ENCODE results near the gene HADH. TPM values are rescaled to one million over a fixed set of nuclear protein-coding genes. Genes with fewer than 3 reads are reported as not detected.
A peak's percentile ranks its signal among the peaks of the same experiment; 100 is the strongest.

HADH gene
- total RNA-seq, 1 experiment from 2014 or later: 39.8 TPM

GRCh38 chr4:107989537-107990386 lies at the start of gene HADH (continued):
- TF ChIP-seq TCF7 (CRISPR knock-in tag; IDR thresholded peaks at IDR 0.05; ENCODE audit: low read depth): 0 out of 2 replicates have a peak, but pooled peaks have one; percentile 49
- TF ChIP-seq ZNF425 (CRISPR knock-in tag; conservative IDR thresholded peaks at IDR 0.05): no peak
- TF ChIP-seq ETV6 (CRISPR knock-in tag; IDR thresholded peaks at IDR 0.05): peak; percentile 95
- no peak for TF ChIP-seq STAT6 (CRISPR knock-in tag; conservative IDR thresholded peaks at IDR 0.05; ENCODE audit: low read depth)
- no peak for TF ChIP-seq RORB (CRISPR knock-in tag; IDR thresholded peaks at IDR 0.05)
- no peak for TF ChIP-seq CREB1 (CRISPR knock-in tag; IDR thresholded peaks at IDR 0.05)
- no peak for TF ChIP-seq GABPB1 (CRISPR knock-in tag; IDR thresholded peaks at IDR 0.05)
- peak; percentile 94 for TF ChIP-seq RELA (CRISPR knock-in tag; IDR thresholded peaks at IDR 0.05; ENCODE audit: borderline replicate concordance)
- TF ChIP-seq TEAD4 (CRISPR knock-in tag; IDR thresholded peaks at IDR 0.05): 0 out of 2 replicates have a peak, but pooled peaks have one; percentile 45
- TF ChIP-seq, protein P1, sequence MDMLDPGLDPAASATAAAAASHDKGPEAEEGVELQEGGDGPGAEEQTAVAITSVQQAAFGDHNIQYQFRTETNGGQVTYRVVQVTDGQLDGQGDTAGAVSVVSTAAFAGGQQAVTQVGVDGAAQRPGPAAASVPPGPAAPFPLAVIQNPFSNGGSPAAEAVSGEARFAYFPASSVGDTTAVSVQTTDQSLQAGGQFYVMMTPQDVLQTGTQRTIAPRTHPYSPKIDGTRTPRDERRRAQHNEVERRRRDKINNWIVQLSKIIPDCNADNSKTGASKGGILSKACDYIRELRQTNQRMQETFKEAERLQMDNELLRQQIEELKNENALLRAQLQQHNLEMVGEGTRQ (CRISPR knock-in tag; IDR thresholded peaks at IDR 0.05): peak; percentile 82
- TF ChIP-seq ZBTB21 (CRISPR knock-in tag; IDR thresholded peaks at IDR 0.05; ENCODE audit: borderline replicate concordance): peak; percentile 95
- no peak for TF ChIP-seq MXD4 (CRISPR knock-in tag; IDR thresholded peaks at IDR 0.05; ENCODE audit: borderline replicate concordance)
- peak; percentile 70; the same call in 1 of the 2 replicates for TF ChIP-seq CBFB (CRISPR knock-in tag; IDR thresholded peaks at IDR 0.05; ENCODE audit: low read depth)
- no peak for TF ChIP-seq OVOL2 (CRISPR knock-in tag; IDR thresholded peaks at IDR 0.05; ENCODE audit: borderline replicate concordance)
- 0 out of 2 replicates have a peak, but pooled peaks have one; percentile 33 for TF ChIP-seq NFYB (CRISPR knock-in tag; conservative IDR thresholded peaks at IDR 0.05; ENCODE audit: low read depth)
- no peak for TF ChIP-seq CDX4 (CRISPR knock-in tag; IDR thresholded peaks at IDR 0.05; ENCODE audit: borderline replicate concordance)
- TF ChIP-seq EMX1 (CRISPR knock-in tag; IDR thresholded peaks at IDR 0.05): no peak
- TF ChIP-seq, protein P2, sequence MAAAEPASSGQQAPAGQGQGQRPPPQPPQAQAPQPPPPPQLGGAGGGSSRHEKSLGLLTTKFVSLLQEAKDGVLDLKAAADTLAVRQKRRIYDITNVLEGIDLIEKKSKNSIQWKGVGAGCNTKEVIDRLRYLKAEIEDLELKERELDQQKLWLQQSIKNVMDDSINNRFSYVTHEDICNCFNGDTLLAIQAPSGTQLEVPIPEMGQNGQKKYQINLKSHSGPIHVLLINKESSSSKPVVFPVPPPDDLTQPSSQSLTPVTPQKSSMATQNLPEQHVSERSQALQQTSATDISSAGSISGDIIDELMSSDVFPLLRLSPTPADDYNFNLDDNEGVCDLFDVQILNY (CRISPR knock-in tag; IDR thresholded peaks at IDR 0.05): peak; percentile 78

DNA sequence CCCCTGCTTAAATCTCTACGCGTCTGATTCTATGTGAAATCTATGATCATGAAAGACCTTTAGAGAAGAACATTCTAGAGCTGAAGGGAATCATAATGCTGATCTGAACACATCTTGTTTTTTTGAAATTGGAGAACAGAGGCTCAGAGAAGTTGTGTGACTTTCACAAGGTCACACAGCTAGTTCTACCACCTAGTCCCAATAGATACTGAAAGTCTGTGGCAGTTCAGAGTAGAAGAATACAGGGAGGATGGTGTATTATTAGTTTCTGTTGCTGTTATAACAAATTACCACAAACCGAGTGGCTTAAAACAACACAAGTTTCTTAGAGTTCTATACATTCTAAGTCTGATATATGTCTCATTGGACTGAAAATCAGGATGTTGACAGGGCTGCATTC lies 43.9 kb upstream of the HADH start:
- Mint-ChIP-seq H3K27me3 (ENCODE audit: low read depth) (no peaks in the 10 kb centered on the region), H3K9me3 (no peaks in the 10 kb centered on the region), H3K36me3 (peaks cover 5% of the 10 kb centered on the region; the same call in 1 of the 2 replicates), H3K4me3 (no peak overlapping the region), H3K4me1 (no peaks in the 10 kb centered on the region), H3K27ac (no peak overlapping the region)
- ATAC-seq (no peak), DNase-seq (ENCODE audit: low spot score) (no peak)
- POLR2A ChIA-PET: no interaction called here
- CTCF ChIA-PET: no interaction called here
- no peak for TF ChIP-seq CDX4 (CRISPR knock-in tag; IDR thresholded peaks at IDR 0.05; ENCODE audit: borderline replicate concordance)
- no peak for TF ChIP-seq ZNF671 (CRISPR knock-in tag; IDR thresholded peaks at IDR 0.05)
- no peak for TF ChIP-seq ZNF232 (CRISPR knock-in tag; IDR thresholded peaks at IDR 0.05)
- TF ChIP-seq ZNF219 (CRISPR knock-in tag; IDR thresholded peaks at IDR 0.05; ENCODE audit: borderline replicate concordance): no peak
- no peak for TF ChIP-seq TEAD4 (CRISPR knock-in tag; IDR thresholded peaks at IDR 0.05)
- no peak for TF ChIP-seq ESRRA (CRISPR knock-in tag; IDR thresholded peaks at IDR 0.05; ENCODE audit: borderline replicate concordance)
- TF ChIP-seq MXD4 (CRISPR knock-in tag; IDR thresholded peaks at IDR 0.05; ENCODE audit: borderline replicate concordance): no peak
- TF ChIP-seq PRRX2 (CRISPR knock-in tag; IDR thresholded peaks at IDR 0.05): no peak
- TF ChIP-seq, protein P3, sequence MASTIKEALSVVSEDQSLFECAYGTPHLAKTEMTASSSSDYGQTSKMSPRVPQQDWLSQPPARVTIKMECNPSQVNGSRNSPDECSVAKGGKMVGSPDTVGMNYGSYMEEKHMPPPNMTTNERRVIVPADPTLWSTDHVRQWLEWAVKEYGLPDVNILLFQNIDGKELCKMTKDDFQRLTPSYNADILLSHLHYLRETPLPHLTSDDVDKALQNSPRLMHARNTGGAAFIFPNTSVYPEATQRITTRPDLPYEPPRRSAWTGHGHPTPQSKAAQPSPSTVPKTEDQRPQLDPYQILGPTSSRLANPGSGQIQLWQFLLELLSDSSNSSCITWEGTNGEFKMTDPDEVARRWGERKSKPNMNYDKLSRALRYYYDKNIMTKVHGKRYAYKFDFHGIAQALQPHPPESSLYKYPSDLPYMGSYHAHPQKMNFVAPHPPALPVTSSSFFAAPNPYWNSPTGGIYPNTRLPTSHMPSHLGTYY (CRISPR knock-in tag; IDR thresholded peaks at IDR 0.05): no peak
- no peak for TF ChIP-seq ZNF416 (CRISPR knock-in tag; IDR thresholded peaks at IDR 0.05)
- no peak for TF ChIP-seq FOXK1 (CRISPR knock-in tag; IDR thresholded peaks at IDR 0.05)
